Lower leg skin (tissue), 3 donors: Measurements from ENCODE around the gene DNER.

Source experiments
- POLR2A ChIP-seq, 2 donors: fragments of 450-650 bp; IDR thresholded peaks; one replicate each; pipeline ENCODE4 v1.6.1; 2016 to 2017; ENCODE audit warnings: antibody characterized with exemption in 2 of 2, mild to moderate bottlenecking in 1 of 2, moderate library complexity in 1 of 2
- TF ChIP-seq, protein P1 (sequence below), 3 donors: fragments of 450-650 bp; IDR thresholded peaks; one replicate each; pipeline ENCODE4 v1.5.1; 2016; ENCODE audit warnings: antibody characterized with exemption in 3 of 3, mild to moderate bottlenecking in 3 of 3, moderate library complexity in 2 of 3

- no peak for TF ChIP-seq POLR2A (IDR thresholded peaks at IDR 0.05)
- TF ChIP-seq, protein P1, sequence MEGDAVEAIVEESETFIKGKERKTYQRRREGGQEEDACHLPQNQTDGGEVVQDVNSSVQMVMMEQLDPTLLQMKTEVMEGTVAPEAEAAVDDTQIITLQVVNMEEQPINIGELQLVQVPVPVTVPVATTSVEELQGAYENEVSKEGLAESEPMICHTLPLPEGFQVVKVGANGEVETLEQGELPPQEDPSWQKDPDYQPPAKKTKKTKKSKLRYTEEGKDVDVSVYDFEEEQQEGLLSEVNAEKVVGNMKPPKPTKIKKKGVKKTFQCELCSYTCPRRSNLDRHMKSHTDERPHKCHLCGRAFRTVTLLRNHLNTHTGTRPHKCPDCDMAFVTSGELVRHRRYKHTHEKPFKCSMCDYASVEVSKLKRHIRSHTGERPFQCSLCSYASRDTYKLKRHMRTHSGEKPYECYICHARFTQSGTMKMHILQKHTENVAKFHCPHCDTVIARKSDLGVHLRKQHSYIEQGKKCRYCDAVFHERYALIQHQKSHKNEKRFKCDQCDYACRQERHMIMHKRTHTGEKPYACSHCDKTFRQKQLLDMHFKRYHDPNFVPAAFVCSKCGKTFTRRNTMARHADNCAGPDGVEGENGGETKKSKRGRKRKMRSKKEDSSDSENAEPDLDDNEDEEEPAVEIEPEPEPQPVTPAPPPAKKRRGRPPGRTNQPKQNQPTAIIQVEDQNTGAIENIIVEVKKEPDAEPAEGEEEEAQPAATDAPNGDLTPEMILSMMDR (IDR thresholded peaks at IDR 0.05), result no peak
These were observed 171.0 kb downstream of the DNER start for GRCh38 chr2:229543176-229543873.
